ENCODE data around the gene RPS14. TPM values are rescaled to one million over a fixed set of nuclear protein-coding genes. Genes with fewer than 3 reads are reported as not detected.
"Not testable (repeated sequence)": the region's sequence is repeated elsewhere in the genome, so short reads cannot be mapped to it uniquely, and the experiment has no call there.

The RPS14 gene
- total RNA-seq, 2 experiments from 2014 or later = 3,748 to 3,882 TPM

- CTCF ChIA-PET = interaction anchor here (1.2 kb wide), 1 partner anchor 17 kb away, joined by 3 read pairs; no protein-coding TSS in a partner anchor
- intact Hi-C loops (cut with micrococcal nuclease) = no loop called here
- peaks cover 7% of the 10 kb centered on the region for H3K4me1 Mint-ChIP-seq (ENCODE audit: low read depth)
These were observed 39.2 kb upstream of the RPS14 start for GRCh38 chr5:150488519-150489359.

GRCh38 chr5:150487199-150488061 is 37.9 kb upstream of the RPS14 start:
- no peak for DNase-seq
- H3K4me3 Mint-ChIP-seq = peak overlapping the region; percentile 39
- CTCF ChIA-PET = interaction anchor here (0.6 to 1.1 kb wide), 4 partner anchors 28 to 178 kb away, joined by 3 read pairs; no protein-coding TSS in a partner anchor
- intact Hi-C loops (cut with micrococcal nuclease) = no loop called here
- H3K27me3 Mint-ChIP-seq = peaks cover 16% of the 10 kb centered on the region
- POLR2A ChIA-PET = no interaction called here
- no peak overlapping the region for H3K27ac Mint-ChIP-seq
- H3K9me3 Mint-ChIP-seq = no peaks in the 10 kb centered on the region
- peaks cover 7% of the 10 kb centered on the region for H3K4me1 Mint-ChIP-seq (ENCODE audit: low read depth)
- H3K36me3 Mint-ChIP-seq = no peaks in the 10 kb centered on the region

More at GRCh38 chr5:150488519-150489359, 39.2 kb upstream of the RPS14 start:
- POLR2A ChIA-PET = no interaction called here
- Mint-ChIP-seq H3K9me3 (no peaks in the 10 kb centered on the region), H3K27ac (no peak overlapping the region), H3K27me3 (peaks cover 16% of the 10 kb centered on the region), H3K36me3 (no peaks in the 10 kb centered on the region), H3K4me3 (no peak overlapping the region)
- DNase-seq = no peak

- peaks cover 16% of the 10 kb centered on the region for H3K27me3 Mint-ChIP-seq
- CTCF ChIA-PET = interaction anchor here (0.6 to 1.1 kb wide), 3 partner anchors 29 to 178 kb away, joined by 3 read pairs; no protein-coding TSS in a partner anchor
- H3K4me3 Mint-ChIP-seq = peak overlapping the region; percentile 41
- POLR2A ChIA-PET = no interaction called here
- intact Hi-C loops (cut with micrococcal nuclease) = no loop called here
- DNase-seq = peak; percentile 31
- H3K36me3 Mint-ChIP-seq = no peaks in the 10 kb centered on the region
- peaks cover 7% of the 10 kb centered on the region for H3K4me1 Mint-ChIP-seq (ENCODE audit: low read depth)
- H3K9me3 Mint-ChIP-seq = no peaks in the 10 kb centered on the region
- H3K27ac Mint-ChIP-seq = no peak overlapping the region
These were observed 37.1 kb upstream of the RPS14 start for GRCh38 chr5:150486402-150487198.

- H3K27ac Mint-ChIP-seq = no peak overlapping the region
- H3K4me3 Mint-ChIP-seq = peak overlapping the region; percentile 60
- ChIA-PET CTCF (no interaction called here), POLR2A (no interaction called here)
- intact Hi-C loops (cut with micrococcal nuclease) = no loop called here
- H3K4me1 Mint-ChIP-seq (ENCODE audit: low read depth) = peaks cover 7% of the 10 kb centered on the region
- H3K36me3 Mint-ChIP-seq = no peaks in the 10 kb centered on the region
- H3K27me3 Mint-ChIP-seq = peaks cover 16% of the 10 kb centered on the region
- no peaks in the 10 kb centered on the region for H3K9me3 Mint-ChIP-seq
- peak; percentile 40 for DNase-seq
These were observed 36.3 kb upstream of the RPS14 start for GRCh38 chr5:150485693-150486401.

- peak overlapping the region; percentile 60 for H3K4me3 Mint-ChIP-seq
- intact Hi-C loops (cut with micrococcal nuclease) = no loop called here
- POLR2A ChIA-PET = no interaction called here
- no peak for DNase-seq
- H3K4me1 Mint-ChIP-seq (ENCODE audit: low read depth) = peaks cover 7% of the 10 kb centered on the region
- CTCF ChIA-PET = interaction anchor here (0.7 kb wide), 1 partner anchor 26 kb away, joined by 3 read pairs; no protein-coding TSS in a partner anchor
- no peaks in the 10 kb centered on the region for H3K9me3 Mint-ChIP-seq
- peaks cover 16% of the 10 kb centered on the region for H3K27me3 Mint-ChIP-seq
- no peaks in the 10 kb centered on the region for H3K36me3 Mint-ChIP-seq
- H3K27ac Mint-ChIP-seq = no peak overlapping the region
These were observed 35.6 kb upstream of the RPS14 start for GRCh38 chr5:150484964-150485692.

GRCh38 chr5:150481972-150482406 is 32.5 kb upstream of the RPS14 start:
- POLR2A ChIA-PET = no interaction called here
- H3K4me1 Mint-ChIP-seq (ENCODE audit: low read depth) = peaks cover 4% of the 10 kb centered on the region
- no peaks in the 10 kb centered on the region for H3K9me3 Mint-ChIP-seq
- CTCF ChIA-PET = interaction anchor here (1.1 kb wide), 1 partner anchor 42 kb away, joined by 3 read pairs; no protein-coding TSS in a partner anchor
- H3K27ac Mint-ChIP-seq = no peak overlapping the region
- no peak overlapping the region for H3K4me3 Mint-ChIP-seq
- intact Hi-C loops (cut with micrococcal nuclease) = no loop called here
- H3K36me3 Mint-ChIP-seq = no peaks in the 10 kb centered on the region
- H3K27me3 Mint-ChIP-seq = peaks cover 5% of the 10 kb centered on the region
- no peak for DNase-seq

GRCh38 chr5:150481708-150481965 is 32.1 kb upstream of the RPS14 start:
- H3K27ac Mint-ChIP-seq = no peak overlapping the region
- intact Hi-C loops (cut with micrococcal nuclease) = no loop called here
- H3K4me1 Mint-ChIP-seq (ENCODE audit: low read depth) = peaks cover 3% of the 10 kb centered on the region
- CTCF ChIA-PET = interaction anchor here (1.1 kb wide), 1 partner anchor 42 kb away, joined by 3 read pairs; no protein-coding TSS in a partner anchor
- H3K4me3 Mint-ChIP-seq = no peak overlapping the region
- no peak for DNase-seq
- POLR2A ChIA-PET = no interaction called here
- H3K9me3 Mint-ChIP-seq = no peaks in the 10 kb centered on the region
- H3K27me3 Mint-ChIP-seq = peaks cover 8% of the 10 kb centered on the region
- no peaks in the 10 kb centered on the region for H3K36me3 Mint-ChIP-seq

- CTCF ChIA-PET = interaction anchor here (0.6 kb wide), 1 partner anchor 137 kb away, joined by 3 read pairs; no protein-coding TSS in a partner anchor
- POLR2A ChIA-PET = no interaction called here
These were observed 29.9 kb upstream of the RPS14 start for GRCh38 chr5:150479416-150479815.

GRCh38 chr5:150476568-150476967 is 27.0 kb upstream of the RPS14 start:
- H3K4me1 Mint-ChIP-seq (ENCODE audit: low read depth); DNase-seq; H3K4me3 Mint-ChIP-seq; H3K36me3 Mint-ChIP-seq; POLR2A ChIA-PET; CTCF ChIA-PET; H3K9me3 Mint-ChIP-seq; H3K27me3 Mint-ChIP-seq; H3K27ac Mint-ChIP-seq; intact Hi-C loops (cut with micrococcal nuclease): not testable (repeated sequence)

More at GRCh38 chr5:150479416-150479815, 29.9 kb upstream of the RPS14 start:
- no peak overlapping the region for H3K4me3 Mint-ChIP-seq
- no peak for DNase-seq
- H3K27me3 Mint-ChIP-seq = peaks cover 7% of the 10 kb centered on the region
- H3K27ac Mint-ChIP-seq = no peak overlapping the region
- no peaks in the 10 kb centered on the region for H3K4me1 Mint-ChIP-seq (ENCODE audit: low read depth)
- H3K36me3 Mint-ChIP-seq = no peaks in the 10 kb centered on the region
- intact Hi-C loops (cut with micrococcal nuclease) = no loop called here
- H3K9me3 Mint-ChIP-seq = no peaks in the 10 kb centered on the region

GRCh38 chr5:150473673-150474358 is 24.3 kb upstream of the RPS14 start:
- Mint-ChIP-seq H3K27ac (no peak overlapping the region), H3K36me3 (no peaks in the 10 kb centered on the region), H3K4me3 (no peak overlapping the region), H3K27me3 (peaks cover 7% of the 10 kb centered on the region), H3K9me3 (no peaks in the 10 kb centered on the region), H3K4me1 (ENCODE audit: low read depth) (no peaks in the 10 kb centered on the region)
- intact Hi-C loops (cut with micrococcal nuclease) = no loop called here
- POLR2A ChIA-PET = no interaction called here
- DNase-seq = no peak
- CTCF ChIA-PET = no interaction called here

All from activated CD4-positive, alpha-beta memory T cell treated with anti-CD3 and anti-CD28 coated beads for 36 hours (primary cell).